SU-DHL-6 (cell line): ENCODE measurements around the gene SLC35F4.

Experiments used
- CTCF ChIP-seq: fragments of 200-600 bp; sonication (generic); IDR thresholded peaks from one replicate; pipeline ENCODE4 v1.5.1; 2017; ENCODE audit warnings: antibody characterized with exemption, mild to moderate bottlenecking, low read length, moderate library complexity; ENCODE audit not compliant: insufficient read depth, poor library complexity, severe bottlenecking
- EZH2phosphoT487 ChIP-seq: fragments of 200-600 bp; sonication (generic), shearing (Covaris generic); conservative IDR thresholded peaks from 2 replicates; pipeline ENCODE4 v1.6.1; 2018; ENCODE audit warnings: mild to moderate bottlenecking, antibody characterized with exemption, low read length, moderate library complexity, mixed read lengths

- no peak for TF ChIP-seq CTCF
- TF ChIP-seq EZH2phosphoT487, result no peak
Observed at GRCh38 chr14:57833323-57833722, 32.6 kb downstream of the SLC35F4 start.
